ENCODE data around the gene ANO4. TPM values are rescaled to one million over a fixed set of nuclear protein-coding genes. Genes with fewer than 3 reads are reported as not detected.

ANO4 gene
- total and polyA plus RNA-seq, 2 of the 8 experiments (the other 6 are each of a cell fraction or from before 2014, with no cell fraction given), result 1.1 to 3.4 TPM

- no peak overlapping the region for H2BK15ac ChIP-seq (ENCODE audit: low read length)
- no peaks in the 10 kb centered on the region for H3K36me3 ChIP-seq (ENCODE audit: control insufficient read depth in 2 of 4, insufficient read depth in 4 of 4, low read length in 3 of 4)
- H2AFZ ChIP-seq (ENCODE audit: low read length), result no peak overlapping the region
- H3K27ac ChIP-seq (ENCODE audit: low read depth, low read length), result no peak overlapping the region
- H4K5ac ChIP-seq (ENCODE audit: insufficient read length, low read depth, low read length), result no peak overlapping the region
- 82% methylated on average over 2 of the region's 2 CpGs; no CpG with 5 or more reads in 1 of the 2 experiments for WGBS, 2 experiments (ENCODE audit: extremely low coverage in 1 of 2, insufficient coverage in 1 of 2, insufficient read length in 1 of 2, insufficient replicate concordance in 2 of 2, low coverage in 1 of 2, low lambda C conversion rate in 2 of 2, missing lambda C conversion rate in 1 of 2)
- peaks cover 0 to 2% of the 10 kb centered on the region in 2 experiments; a peak in 1 of 4 replicates for H3K9me3 ChIP-seq (ENCODE audit: insufficient read depth in 2 of 2, low read depth in 1 of 2, low read length in 1 of 2)
- H3K14ac ChIP-seq (ENCODE audit: insufficient read length), result no peak overlapping the region
- no peak overlapping the region for H2BK12ac ChIP-seq (ENCODE audit: low read depth, low read length)
- H2BK120ac ChIP-seq (replicated peaks; ENCODE audit: low read depth, low read length), result no peak overlapping the region
- H3K23ac ChIP-seq (ENCODE audit: insufficient read length), result no peak overlapping the region
- no peaks in the 10 kb centered on the region; the same call in 1 of the 2 replicates for H3K79me1 ChIP-seq (ENCODE audit: low read depth, low read length)
- H3K23me2 ChIP-seq (ENCODE audit: low read depth, low read length), result no peaks in the 10 kb centered on the region
- CTCF ChIA-PET (ENCODE audit: partially characterized antibody), result interaction anchor here (1.3 to 2.1 kb wide), 2 partner anchors 9 to 16 kb away, joined by 3 to 9 read pairs; no protein-coding TSS in a partner anchor
- POLR2A ChIA-PET (ENCODE audit: partially characterized antibody), result no interaction called here
- H3K4ac ChIP-seq (replicated peaks; ENCODE audit: insufficient read length, low read depth, low read length), result no peak overlapping the region
- no peak overlapping the region for H3K56ac ChIP-seq (replicated peaks; ENCODE audit: insufficient read length, low read depth, low read length)
- H3K79me2 ChIP-seq (ENCODE audit: control insufficient read depth in 1 of 2, insufficient read depth in 2 of 2, low read length in 2 of 2), result no peaks in the 10 kb centered on the region
- TF ChIP-seq BCL11A (IDR thresholded peaks at IDR 0.05; ENCODE audit: low read depth in 2 of 2, low read length in 2 of 2) (no peak), BACH1 (IDR thresholded peaks at IDR 0.05; ENCODE audit: low read length) (no peak), RNF2 (IDR thresholded peaks at IDR 0.05; ENCODE audit: borderline replicate concordance, low read depth, low read length, missing control alignments, poor library complexity, severe bottlenecking) (no peak)
- no peaks in the 10 kb centered on the region for H3K27me3 ChIP-seq (replicated peaks in 1 of 4; ENCODE audit: control insufficient read depth in 3 of 4, extremely low read depth in 1 of 4, insufficient read depth in 3 of 4, low read length in 3 of 4)
- no peak overlapping the region for H3K18ac ChIP-seq (ENCODE audit: extremely low read depth, low read length)
- no peaks in the 10 kb centered on the region; a peak in 1 of 7 replicates for H3K4me1 ChIP-seq (replicated peaks in 1 of 4; ENCODE audit: control insufficient read depth in 3 of 4, insufficient read depth in 4 of 4, low read length in 3 of 4)
- no peaks in the 10 kb centered on the region for H4K20me1 ChIP-seq (replicated peaks in 1 of 2; ENCODE audit: control insufficient read depth in 1 of 2, insufficient read depth in 2 of 2, low read length in 2 of 2)
- no peak overlapping the region for H2BK5ac ChIP-seq (ENCODE audit: low read depth, low read length)
- H3K4me3 ChIP-seq (ENCODE audit: extremely low read depth in 1 of 4, insufficient read depth in 2 of 4, low read depth in 3 of 4, low read length in 4 of 4), result no peak overlapping the region
- no peak overlapping the region for H4K91ac ChIP-seq (replicated peaks; ENCODE audit: insufficient read length, low read length)
- FAIRE-seq (no peak), DNase-seq (ENCODE audit: low read depth in 1 of 2, low spot score in 2 of 2) (no peak)
- no peak overlapping the region for H2BK20ac ChIP-seq (ENCODE audit: low read length)
- no peak overlapping the region for H2AK5ac ChIP-seq (ENCODE audit: low read depth, low read length)
- H3K4me2 ChIP-seq (ENCODE audit: insufficient read depth in 1 of 2, low read depth in 2 of 2, low read length in 2 of 2), result no peak overlapping the region
- no peak overlapping the region for H3K9ac ChIP-seq (replicated peaks in 1 of 4; ENCODE audit: extremely low read depth in 1 of 4, low read depth in 3 of 4, low read length in 3 of 4)
- H4K8ac ChIP-seq (ENCODE audit: extremely low read depth, insufficient read depth, low read length), result no peak overlapping the region
These were observed 36.5 kb upstream of the ANO4 start for GRCh38 chr12:100758083-100758482.
